ENCODE data around the gene ADRA2A. TPM values are rescaled to one million over a fixed set of nuclear protein-coding genes. Genes with fewer than 3 reads are reported as not detected.

ADRA2A gene
- total and polyA plus RNA-seq, 10 of the 15 experiments (the other 5 are each of a cell fraction or from before 2014, with no cell fraction given), result 0.08 TPM; not detected in 9

GRCh38 chr10:111113238-111113960, 36.6 kb downstream of the ADRA2A start:
- no peaks in the 10 kb centered on the region for H3K79me2 ChIP-seq (ENCODE audit: control insufficient read depth, insufficient read depth, low read length)
- H3K27me3 ChIP-seq (replicated peaks in 1 of 2; ENCODE audit: control insufficient read depth in 2 of 2, insufficient read depth in 2 of 2, low read length in 1 of 2), result no peaks in the 10 kb centered on the region; a peak in 1 of 4 replicates
- intact Hi-C loops (cut with micrococcal nuclease; ENCODE audit: unreplicated experiment) (no loop called here), in situ Hi-C loops (cut with MboI) (no loop called here)
- H3K36me3 ChIP-seq (ENCODE audit: control insufficient read depth in 2 of 2, insufficient read depth in 2 of 2, low read length in 1 of 2), result no peaks in the 10 kb centered on the region
- ChIA-PET CTCF (no interaction called here), RAD21 (ENCODE audit: unreplicated experiment) (no interaction called here), POLR2A (no interaction called here), SMC1A (ENCODE audit: uncharacterized antibody, unreplicated experiment) (no interaction called here)
- no peak overlapping the region for H3K4me3 ChIP-seq
- DNase-seq (ENCODE audit: low read depth, low spot score) (no peak), FAIRE-seq (no peak), ATAC-seq (no peak)
- H3K4me2 ChIP-seq (ENCODE audit: control insufficient read depth, insufficient read depth), result no peak overlapping the region
- H2AFZ ChIP-seq (ENCODE audit: control insufficient read depth, low read depth, low read length), result no peak overlapping the region
- no peaks in the 10 kb centered on the region for H4K20me1 ChIP-seq (ENCODE audit: control insufficient read depth, insufficient read depth)
- no peak overlapping the region for H3K27ac ChIP-seq (ENCODE audit: control insufficient read depth, insufficient read depth)
- no TSS peak for BruUV-seq (replicated peaks)
- no peaks in the 10 kb centered on the region for H3K4me1 ChIP-seq (ENCODE audit: control insufficient read depth, insufficient read depth, low read length)
- 38% methylated on average over 8 of the region's 8 CpGs for WGBS (ENCODE audit: insufficient coverage, insufficient replicate concordance, low lambda C conversion rate, missing lambda C conversion rate)
- TF ChIP-seq SRF (IDR thresholded peaks at IDR 0.05; ENCODE audit: low read depth in 2 of 2, low read length in 2 of 2) (no peak), CBX3 (IDR thresholded peaks at IDR 0.05; ENCODE audit: borderline replicate concordance, low read depth) (no peak), MTA2 (IDR thresholded peaks at IDR 0.05; ENCODE audit: low read depth) (no peak), SUPT20H (IDR thresholded peaks at IDR 0.05; ENCODE audit: borderline replicate concordance, control insufficient read depth, low read depth, low read length) (no peak), ZBTB33 (IDR thresholded peaks at IDR 0.05) (no peak), BHLHE40 (IDR thresholded peaks at IDR 0.05; ENCODE audit: borderline replicate concordance in 1 of 2, low read depth in 2 of 2, low read length in 1 of 2) (no peak), HDAC6 (IDR thresholded peaks at IDR 0.05; ENCODE audit: unreplicated experiment) (no peak), SMC3 (IDR thresholded peaks at IDR 0.05; ENCODE audit: borderline replicate concordance, low read length) (no peak), ZNF24 (IDR thresholded peaks at IDR 0.05) (no peak), PKNOX1 (IDR thresholded peaks at IDR 0.05) (no peak), ATF2 (IDR thresholded peaks at IDR 0.05; ENCODE audit: low read length) (no peak), RAD21 (IDR thresholded peaks at IDR 0.05; ENCODE audit: insufficient read depth, low read depth, low read length) (no peak), SREBF2 (IDR thresholded peaks at IDR 0.05; ENCODE audit: low read length) (no peak), E2F4 (IDR thresholded peaks at IDR 0.05; ENCODE audit: low read depth, low read length) (no peak), USF1 (IDR thresholded peaks at IDR 0.05; ENCODE audit: borderline replicate concordance, extremely low read length, insufficient read depth, low read depth, low read length) (no peak), USF2 (IDR thresholded peaks at IDR 0.05; ENCODE audit: borderline replicate concordance, low read depth, low read length) (no peak)
- no peaks in the 10 kb centered on the region for H3K9me3 ChIP-seq (replicated peaks; ENCODE audit: control insufficient read depth, insufficient read depth, low read length)
- H3K9ac ChIP-seq (ENCODE audit: control insufficient read depth, insufficient read depth, low read length), result no peak overlapping the region

Measured in GM12878 (cell line).